Endothelial cell of umbilical vein (primary cell): Measurements from ENCODE around the gene MIEF1. TPM values are rescaled to one million over a fixed set of nuclear protein-coding genes. Genes with fewer than 3 reads are reported as not detected.

Source experiments
- BruUV-seq: library from RNA; stranded (reverse); fragments of 400-500 nt; replicated peaks from 2 replicates; lab custom pipeline; 2021; lab: Mats Ljungman, UMichigan
- CTCF ChIA-PET: fragments of 300-600, 350-600 bp; sonication (Branson Sonifier 250); formaldehyde crosslinking; loops from one replicate; lab custom pipeline; 2021; ENCODE audit warnings: antibody characterized with exemption, inconsistent platforms; lab: Charles Lee
- POLR2A ChIA-PET: fragments of 300-600, 350-600 bp; sonication (Branson Sonifier 250); formaldehyde crosslinking; loops from one replicate; lab custom pipeline; 2021; ENCODE audit warnings: antibody characterized with exemption, inconsistent platforms; lab: Charles Lee
- DNase-seq: peaks from one replicate; pipeline ENCODE4 v3.0.0-alpha.2; 2011; ENCODE audit warnings: low read depth, low spot score
- FAIRE-seq: peaks from 2 replicates; lab custom pipeline; 2011; peaks lifted over from hg19 to GRCh38; lab: Jason Lieb, UNC
- H2AFZ ChIP-seq: 2 replicates; pipeline ENCODE4 v1.6.0; 2012; ENCODE audit warnings: low read depth, low read length, control low read depth, inconsistent platforms
- H3K27ac ChIP-seq: 2 replicates; pipeline ENCODE4 v1.5.1; 2011; ENCODE audit warnings: low read depth, mild to moderate bottlenecking, control low read depth, low read length, moderate library complexity; ENCODE audit not compliant: insufficient read depth
- H3K27me3 ChIP-seq, 2 experiments: 2 replicates each; pipeline versions ENCODE4 v1.6.0 to v1.6.1; 2011; ENCODE audit warnings: low read length in 2 of 2, mixed read lengths in 1 of 2; ENCODE audit not compliant: control insufficient read depth in 2 of 2, insufficient read depth in 2 of 2
- H3K36me3 ChIP-seq, 2 experiments: 2 replicates in 1 of 2; 3 replicates in 1 of 2; pipeline ENCODE4 v1.5.1; 2011; ENCODE audit warnings: low read length in 2 of 2, mild to moderate bottlenecking in 1 of 2, moderate library complexity in 1 of 2; ENCODE audit not compliant: control insufficient read depth in 2 of 2, insufficient read depth in 2 of 2; ENCODE audit errors: extremely low read depth in 1 of 2
- H3K4me1 ChIP-seq: 3 replicates; pipeline ENCODE4 v1.5.1; 2011; ENCODE audit warnings: mild to moderate bottlenecking, low read length; ENCODE audit not compliant: control insufficient read depth, insufficient read depth; ENCODE audit errors: extremely low read depth
- H3K4me2 ChIP-seq: 2 replicates; pipeline ENCODE4 v1.6.1; 2011; ENCODE audit warnings: low read length, control low read depth, mixed read lengths; ENCODE audit not compliant: insufficient read depth
- H3K4me3 ChIP-seq, 3 experiments: fragments of 200-600 bp in 1 of 3; sonication (generic), shearing (Covaris generic) in 1 of 3; replicated peaks in 1 of 3; 2 replicates each; pipeline ENCODE4 v1.5.1; 2011 to 2016; ENCODE audit warnings: control low read depth in 3 of 3, low read length in 3 of 3, mild to moderate bottlenecking in 2 of 3, inconsistent platforms in 1 of 3, low read depth in 1 of 3, moderate library complexity in 1 of 3; ENCODE audit not compliant: insufficient read depth in 1 of 3
- H3K79me2 ChIP-seq: 2 replicates; pipeline ENCODE4 v1.6.0; 2012; ENCODE audit warnings: low read length, inconsistent platforms; ENCODE audit not compliant: control insufficient read depth, insufficient read depth
- H3K9ac ChIP-seq: replicated peaks from 2 replicates; pipeline ENCODE3; 2011; ENCODE audit warnings: low read length, control low read depth; ENCODE audit not compliant: insufficient read depth; ENCODE audit errors: extremely low read depth
- H3K9me1 ChIP-seq: replicated peaks from 3 replicates; pipeline ENCODE4 v1.6.0; 2011; ENCODE audit warnings: mild to moderate bottlenecking, low read length; ENCODE audit not compliant: control insufficient read depth, insufficient read depth; ENCODE audit errors: extremely low read depth
- H3K9me3 ChIP-seq: replicated peaks from 2 replicates; pipeline ENCODE4 v1.5.1; 2012; ENCODE audit warnings: low read length, inconsistent platforms; ENCODE audit not compliant: control insufficient read depth, insufficient read depth
- H4K20me1 ChIP-seq: replicated peaks from 2 replicates; pipeline ENCODE3; 2011; ENCODE audit warnings: mild to moderate bottlenecking, low read length; ENCODE audit not compliant: control insufficient read depth, insufficient read depth; ENCODE audit errors: extremely low read depth
- CTCF ChIP-seq, 2 donors: IDR thresholded peaks; 1 replicate in 1 of 2; 2 replicates in 1 of 2; pipeline ENCODE4 v1.5.1; 2011; ENCODE audit warnings: low read length in 2 of 2, mild to moderate bottlenecking in 2 of 2, moderate library complexity in 2 of 2, control low read depth in 1 of 2, inconsistent platforms in 1 of 2, low read depth in 1 of 2; ENCODE audit not compliant: insufficient read depth in 1 of 2; ENCODE audit errors: extremely low read depth in 1 of 2
- EZH2 ChIP-seq: IDR thresholded peaks from 2 replicates; pipeline ENCODE4 v1.6.1; 2012; ENCODE audit warnings: borderline replicate concordance, low read depth, mild to moderate bottlenecking, moderate library complexity, low read length, inconsistent platforms; ENCODE audit not compliant: severe bottlenecking
- FOS ChIP-seq: IDR thresholded peaks from 2 replicates; pipeline ENCODE4 v1.6.1; 2011; ENCODE audit warnings: mild to moderate bottlenecking, low read length, moderate library complexity, borderline replicate concordance; ENCODE audit not compliant: insufficient read depth
- GATA2 ChIP-seq: IDR thresholded peaks from 2 replicates; pipeline ENCODE4 v1.7.0; 2011; ENCODE audit warnings: low read depth, mild to moderate bottlenecking, moderate library complexity, mixed read lengths, low read length; ENCODE audit not compliant: insufficient read length, insufficient read depth
- JUN ChIP-seq: IDR thresholded peaks from 2 replicates; pipeline ENCODE4 v1.6.1; 2011; ENCODE audit warnings: borderline replicate concordance, low read depth; ENCODE audit not compliant: insufficient read length, insufficient read depth
- MAX ChIP-seq: IDR thresholded peaks from 2 replicates; pipeline ENCODE4 v1.6.1; 2011; ENCODE audit not compliant: insufficient read depth, insufficient read length
- MYC ChIP-seq: IDR thresholded peaks from one replicate; pipeline ENCODE4 v1.6.1; 2011; ENCODE audit warnings: mild to moderate bottlenecking, low read depth, low read length
- POLR2A ChIP-seq: IDR thresholded peaks from 2 replicates; pipeline ENCODE4 v1.6.1; 2012; ENCODE audit warnings: low read depth, mild to moderate bottlenecking, control low read depth, low read length
- POLR2AphosphoS5 ChIP-seq: IDR thresholded peaks from 2 replicates; pipeline ENCODE4 v1.6.1; 2012; ENCODE audit warnings: low read depth, mild to moderate bottlenecking, control low read depth, low read length, moderate library complexity; ENCODE audit not compliant: insufficient read depth
- dilution Hi-C: fragments of 300-500 bp; cut with MboI; formaldehyde crosslinking; loops from one replicate; pipeline ENCODE4 v1.15.0; 2019; ENCODE audit warnings: low sequenced_read_pairs; ENCODE audit not compliant: extremely low pct_ligation_motif_present
- intact Hi-C: fragments of 100-400 bp; cut with micrococcal nuclease; formaldehyde crosslinking; loops from one replicate; pipeline ENCODE4 v1.10.0; 2022
- polyA plus RNA-seq, 4 experiments: library from polyadenylated mRNA; depleted of rRNA in 3 of 4; stranded (reverse) in 3 of 4; unstranded in 1 of 4; fragments of >200 nt; gene quantifications; 2 replicates each; pipeline versions ENCODE4 v1.2.1 to v1.2.3, GENCODE V29; 2011 to 2012; ENCODE audit warnings: missing spikeins in 1 of 4
- total RNA-seq: library from RNA; stranded (reverse); gene quantifications from 2 replicates; pipeline ENCODE4 v1.2.3, GENCODE V29; 2021

MIEF1 gene
- total and polyA plus RNA-seq, 2 donors (not counting 3 experiments of a cell fraction or from before 2014, with no cell fraction given) = 14.2 to 31.1 TPM

- no peak for FAIRE-seq
- no TSS peak for BruUV-seq
- Histone ChIP-seq H3K4me1 (no peaks in the 10 kb centered on the region), H3K9me1 (no peaks in the 10 kb centered on the region), H3K4me3 (no peak overlapping the region), H4K20me1 (no peaks in the 10 kb centered on the region), H2AFZ (no peak overlapping the region), H3K27ac (no peak overlapping the region), H3K9ac (no peak overlapping the region), H3K36me3 (no peaks in the 10 kb centered on the region), H3K9me3 (no peaks in the 10 kb centered on the region), H3K27me3 (no peaks in the 10 kb centered on the region), H3K79me2 (no peaks in the 10 kb centered on the region), H3K4me2 (no peak overlapping the region)
- POLR2A ChIA-PET = no interaction called here
- no peak for DNase-seq
- CTCF ChIA-PET = interaction anchor here (1.0 to 1.7 kb wide), 3 partner anchors 10 to 478 kb away, joined by 3 to 5 read pairs (median 5); no protein-coding TSS in a partner anchor
- TF ChIP-seq POLR2AphosphoS5 = no peak
- dilution Hi-C loops = no loop called here
- intact Hi-C loops = no loop called here
Measured at GRCh38 chr22:39547587-39547947, 45.5 kb downstream of the MIEF1 start.

- no peak overlapping the region for H3K4me2 ChIP-seq
- no peak overlapping the region for H3K4me3 ChIP-seq
- DNase-seq = no peak
- BruUV-seq = no TSS peak
- no peak for TF ChIP-seq MYC
- TF ChIP-seq FOS = no peak
- no peak for TF ChIP-seq EZH2
- TF ChIP-seq GATA2 = no peak
- no peak for TF ChIP-seq POLR2A
- TF ChIP-seq CTCF (IDR thresholded peaks at IDR 0.05; ENCODE audit: extremely low read depth in 1 of 2, insufficient read depth in 1 of 2, low read depth in 1 of 2, low read length in 2 of 2) = no peak
- TF ChIP-seq MAX = no peak
- TF ChIP-seq JUN = no peak
- TF ChIP-seq POLR2AphosphoS5 = no peak
- dilution Hi-C loops (loop anchor here (25.0 kb wide), 1 partner anchor 459 kb away; no protein-coding TSS in a partner anchor), intact Hi-C loops (no loop called here)
- peaks cover 20 to 25% of the 10 kb centered on the region in 2 experiments for H3K27me3 ChIP-seq
- FAIRE-seq = no peak
- no peak overlapping the region for H3K9ac ChIP-seq
- H4K20me1 ChIP-seq = no peaks in the 10 kb centered on the region
- H3K27ac ChIP-seq = no peak overlapping the region
- H3K4me1 ChIP-seq = no peaks in the 10 kb centered on the region
- ChIA-PET CTCF (interaction anchor here (0.7 to 0.9 kb wide), 2 partner anchors 10 to 380 kb away, joined by 3 read pairs; no protein-coding TSS in a partner anchor), POLR2A (interaction anchor here (0.7 kb wide), 1 partner anchor 234 kb away, joined by 5 read pairs; no protein-coding TSS in a partner anchor)
- H3K9me1 ChIP-seq = no peaks in the 10 kb centered on the region
- no peaks in the 10 kb centered on the region for H3K79me2 ChIP-seq
- H3K9me3 ChIP-seq = no peaks in the 10 kb centered on the region
- no peak overlapping the region for H2AFZ ChIP-seq
- no peaks in the 10 kb centered on the region for H3K36me3 ChIP-seq
Measured at GRCh38 chr22:39553429-39553828, 51.3 kb downstream of the MIEF1 start.
